Measurements from ENCODE around the gene MFNG. TPM values are rescaled to one million over a fixed set of nuclear protein-coding genes. Genes with fewer than 3 reads are reported as not detected.

The MFNG gene
- total RNA-seq, 1 experiment from 2014 or later: 3.3 TPM

DNA sequence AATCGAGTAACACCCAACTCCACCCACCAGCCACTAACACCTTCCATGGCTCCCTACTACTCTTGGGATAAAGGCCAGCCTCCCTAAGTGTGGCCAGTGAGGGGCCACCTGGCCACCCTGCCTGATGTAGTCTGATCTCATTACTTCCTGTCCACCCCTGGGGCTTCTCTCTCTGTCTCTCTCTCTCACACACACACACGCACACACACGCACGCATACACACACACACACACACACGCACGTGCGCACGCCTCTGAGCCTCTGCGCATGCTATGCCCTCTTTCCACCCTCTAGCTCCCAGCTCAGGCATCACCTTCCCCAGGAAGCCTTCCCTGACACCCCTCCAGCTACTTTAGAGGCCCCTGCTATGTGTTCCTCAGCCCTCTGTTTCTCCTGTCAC is 3.9 kb downstream of the MFNG start:
- Histone ChIP-seq H3K4me2 (ENCODE audit: insufficient read depth, insufficient read length, low read length) (no peak overlapping the region), H3K4me1 (ENCODE audit: insufficient read depth, low read length) (peaks cover 9% of the 10 kb centered on the region; the same call in 1 of the 2 replicates), H3K9ac (ENCODE audit: extremely low read depth, insufficient read length, low read length) (no peak overlapping the region), H3K27me3 (ENCODE audit: insufficient read depth, low read length) (no peaks in the 10 kb centered on the region), H3K9me3 (ENCODE audit: control insufficient read depth, low read depth, low read length) (no peaks in the 10 kb centered on the region), H3K79me1 (ENCODE audit: insufficient read depth, low read depth, low read length, poor library complexity, severe bottlenecking) (no peaks in the 10 kb centered on the region), H2BK15ac (ENCODE audit: low read depth, low read length) (no peak overlapping the region), H4K20me1 (ENCODE audit: control insufficient read depth, insufficient read depth, insufficient read length) (no peaks in the 10 kb centered on the region), H4K8ac (replicated peaks; ENCODE audit: insufficient read length, low read depth, low read length) (no peak overlapping the region), H2AK5ac (ENCODE audit: insufficient read length, low read length) (no peak overlapping the region), H2BK120ac (ENCODE audit: low read depth, low read length, poor library complexity, severe bottlenecking) (no peak overlapping the region), H3K14ac (ENCODE audit: insufficient read depth, low read length) (no peak overlapping the region), H3T11ph (ENCODE audit: low read length) (no peak overlapping the region), H4K91ac (ENCODE audit: insufficient read length, low read depth, low read length) (no peak overlapping the region), H2AFZ (ENCODE audit: low read length) (no peak overlapping the region), H3K4ac (ENCODE audit: low read depth, low read length) (no peak overlapping the region), H3K56ac (ENCODE audit: insufficient read length, low read depth, low read length) (no peak overlapping the region), H4K5ac (ENCODE audit: insufficient read length, low read depth, low read length) (no peak overlapping the region), H3K23ac (ENCODE audit: insufficient read length, low read depth, low read length) (no peak overlapping the region), H2BK20ac (ENCODE audit: low read depth, low read length, poor library complexity, severe bottlenecking) (no peak overlapping the region), H3K23me2 (ENCODE audit: insufficient read length, low read depth, low read length, poor library complexity, severe bottlenecking) (peaks cover 4% of the 10 kb centered on the region), H3K18ac (ENCODE audit: insufficient read length, low read depth, low read length) (no peak overlapping the region), H2BK5ac (ENCODE audit: insufficient read length, low read length) (no peak overlapping the region), H2BK12ac (ENCODE audit: insufficient read length, low read depth, low read length) (no peak overlapping the region), H3K79me2 (ENCODE audit: insufficient read depth, low read length) (no peaks in the 10 kb centered on the region), H3K27ac (ENCODE audit: insufficient read length, low read depth, low read length) (no peak overlapping the region)
- TF ChIP-seq CTCF (conservative IDR thresholded peaks at IDR 0.05): no peak
- Mint-ChIP-seq H3K27ac (peak overlapping the region in 1 of 3 experiments; percentile 46; a peak in 1 of 7 replicates), H3K9me3 (no peaks in the 10 kb centered on the region), H3K36me3 (ENCODE audit: insufficient read depth in 1 of 3, low read depth in 3 of 3) (no peaks in the 10 kb centered on the region), H3K4me3 (no peak overlapping the region), H3K27me3 (ENCODE audit: low read depth) (peaks cover 21% of the 10 kb centered on the region), H3K4me1 (peaks cover 13 to 35% of the 10 kb centered on the region in 2 experiments)
- no peak for DNase-seq
- WGBS (ENCODE audit: extremely low coverage, insufficient read length, low lambda C conversion rate): no CpG with 5 or more reads among the region's 9 CpGs

All from H9 (cell line).